ENCODE measurements around the gene LIMA1.
"Not testable (repeated sequence)": the region's sequence is repeated elsewhere in the genome, so short reads cannot be mapped to it uniquely, and the experiment has no call there.

LIMA1 gene

DNA sequence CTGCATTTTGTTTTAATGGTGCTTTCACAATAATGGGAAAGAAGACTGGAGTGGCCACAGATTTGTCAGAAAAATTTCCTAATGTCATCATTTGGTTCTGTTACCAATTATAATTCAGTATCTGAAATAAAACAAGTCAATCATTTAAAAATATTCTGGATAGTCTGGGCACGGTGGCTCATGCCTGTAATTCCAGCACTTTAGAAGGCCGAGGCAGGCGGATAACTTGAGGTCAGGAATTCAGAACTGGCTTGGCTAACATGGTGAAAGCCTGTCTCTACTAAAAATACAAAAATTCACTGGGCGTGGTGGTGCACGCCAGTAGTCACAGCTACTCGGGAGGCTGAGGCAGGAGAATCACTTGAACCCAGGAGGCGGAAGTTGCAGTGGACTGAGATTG lies 4.0 kb upstream of the LIMA1 start:
- DNase-seq (ENCODE audit: low read depth, low spot score), result no peak

DNA sequence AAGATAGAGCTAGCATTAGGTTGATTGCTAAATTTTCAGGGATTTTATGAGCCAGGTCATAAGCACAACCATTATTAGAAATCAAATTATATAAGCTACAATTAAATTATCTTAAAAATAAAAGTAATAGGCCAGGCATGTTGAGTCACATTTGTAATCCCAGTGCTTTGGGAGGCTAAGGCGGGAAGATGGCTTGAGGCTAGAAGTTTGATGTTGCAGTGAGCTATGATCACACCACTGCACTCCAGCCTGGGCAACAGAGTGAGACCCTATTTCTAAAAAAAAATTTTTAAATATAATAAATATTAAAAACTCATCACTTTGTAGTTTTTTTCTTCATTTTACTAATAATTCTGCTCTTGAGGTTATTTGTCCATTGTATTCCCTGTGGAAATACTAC lies 1.9 kb upstream of the LIMA1 start:
- no peak for DNase-seq (ENCODE audit: low read depth, low spot score)

DNA sequence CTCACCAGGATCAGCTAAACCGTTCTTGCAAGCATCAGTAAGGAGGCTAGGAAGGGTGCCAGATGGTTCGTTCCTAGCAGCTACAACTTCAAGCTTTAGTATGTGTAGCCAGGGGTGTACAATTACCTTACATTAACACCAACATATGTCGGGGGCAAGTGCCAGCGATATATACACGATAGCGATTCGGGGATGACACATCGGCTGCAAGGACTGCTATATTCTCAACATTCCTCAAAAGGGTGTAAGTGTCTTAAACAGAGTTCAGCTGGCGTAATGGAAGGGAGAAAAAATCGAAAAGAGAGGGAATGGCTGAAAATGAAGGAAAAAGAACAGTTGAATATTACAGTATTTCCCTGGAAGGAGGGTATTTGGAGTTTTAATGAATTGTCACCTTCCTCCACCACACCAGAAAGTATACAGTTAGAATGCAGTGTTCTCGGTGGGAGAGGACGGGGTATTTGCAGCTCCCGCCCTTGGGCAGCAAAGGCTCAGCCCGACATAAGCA lies 545 bp downstream of the LIMA1 start:
- DNase-seq (ENCODE audit: low read depth, low spot score), result no peak

DNA sequence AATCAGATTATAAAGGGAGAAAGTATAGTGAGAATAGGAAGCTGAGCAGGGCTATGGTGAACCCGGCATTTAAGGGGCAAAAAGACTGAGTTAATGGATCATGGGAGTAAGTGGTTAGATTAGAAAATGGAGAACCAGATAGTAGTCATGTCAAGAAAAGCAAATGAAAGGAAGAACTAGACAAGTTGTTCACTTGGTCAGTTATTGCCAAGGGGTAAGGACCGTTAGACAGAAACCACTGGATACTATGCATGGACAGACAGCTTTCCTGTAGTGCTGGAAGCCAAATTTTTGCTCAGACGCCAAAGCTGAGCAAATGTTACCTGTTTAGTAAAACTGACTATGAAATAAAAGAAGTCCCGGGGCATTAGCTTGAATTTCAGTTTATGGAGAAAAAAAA lies 3.8 kb downstream of the LIMA1 start:
- DNase-seq (ENCODE audit: low read depth, low spot score), result no peak

DNA sequence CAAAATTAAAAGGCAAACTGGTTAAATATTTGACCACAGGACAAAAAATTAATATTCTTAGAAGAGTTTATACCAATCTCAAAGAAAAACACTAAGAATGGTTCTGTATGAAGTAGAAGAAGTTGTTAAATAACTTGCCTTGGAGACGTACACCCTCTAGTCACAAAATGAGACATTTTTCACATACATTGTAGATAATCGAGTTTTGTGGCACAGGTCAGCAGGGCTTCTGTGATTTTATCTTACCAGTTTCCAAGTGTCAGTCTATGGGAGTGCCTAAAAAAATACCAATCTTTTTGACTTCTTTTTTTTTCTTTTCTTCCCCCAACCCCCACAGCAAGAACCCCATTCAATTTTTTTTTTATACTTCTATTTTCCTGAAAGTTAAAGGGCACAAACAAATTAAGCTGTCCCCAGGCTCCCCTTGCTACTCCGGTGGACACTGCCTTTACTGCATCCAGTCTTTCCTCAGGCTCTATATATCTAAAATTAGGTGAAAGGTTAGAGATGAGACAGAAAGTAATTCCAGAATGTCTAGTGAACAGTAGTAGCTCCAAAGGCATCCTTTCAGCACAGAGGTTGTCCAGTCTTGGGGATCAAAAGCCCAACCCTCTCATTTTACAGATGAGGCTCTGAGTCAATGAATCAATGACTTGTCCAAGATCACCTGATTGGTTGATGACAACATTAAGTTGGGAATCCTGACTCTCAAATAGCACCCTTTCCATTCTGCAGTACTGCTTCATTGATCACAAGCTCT lies 6.2 kb downstream of the LIMA1 start:
- no peak for DNase-seq (ENCODE audit: low read depth, low spot score)

DNA sequence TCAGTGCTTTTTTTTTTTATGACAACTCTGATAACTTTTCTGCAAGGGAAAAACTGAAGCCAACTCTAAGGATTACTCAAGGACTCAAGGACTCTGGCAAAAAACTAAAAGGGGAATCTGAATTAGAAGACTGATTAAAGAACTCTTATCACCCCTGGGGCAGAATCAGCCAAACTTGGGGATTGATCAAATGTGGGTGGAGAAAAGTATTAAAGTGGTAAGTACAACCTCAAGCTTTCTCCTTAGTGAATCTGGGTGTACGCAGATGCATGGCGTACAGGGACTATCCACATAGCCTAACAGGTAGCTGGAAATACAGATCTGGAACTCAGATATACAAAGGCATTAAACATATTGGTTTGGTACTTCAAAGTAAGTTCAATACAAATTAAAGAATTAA lies 7.3 kb downstream of the LIMA1 start:
- DNase-seq (ENCODE audit: low read depth, low spot score), result no peak

DNA sequence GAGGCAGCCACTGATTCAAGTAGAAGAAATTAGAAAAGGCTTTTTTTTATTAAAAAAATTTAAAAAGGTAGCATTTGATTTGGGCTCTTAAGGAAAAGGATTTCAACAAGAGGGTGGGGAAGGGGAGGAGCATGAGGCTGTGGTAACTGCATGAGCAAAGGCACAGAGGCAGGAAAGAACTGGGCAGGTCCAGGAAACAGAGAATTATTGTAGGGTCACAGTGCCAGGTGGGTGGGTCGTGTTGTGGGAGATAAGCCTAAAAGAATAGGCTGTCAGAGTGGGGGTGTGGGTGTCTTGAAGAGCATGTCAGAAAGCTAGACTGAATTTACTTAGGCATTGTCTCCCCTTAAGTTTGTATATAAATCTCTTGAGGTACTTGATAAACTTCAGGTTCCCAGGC lies 7.8 kb downstream of the LIMA1 start:
- no peak for DNase-seq (ENCODE audit: low read depth, low spot score)

DNA sequence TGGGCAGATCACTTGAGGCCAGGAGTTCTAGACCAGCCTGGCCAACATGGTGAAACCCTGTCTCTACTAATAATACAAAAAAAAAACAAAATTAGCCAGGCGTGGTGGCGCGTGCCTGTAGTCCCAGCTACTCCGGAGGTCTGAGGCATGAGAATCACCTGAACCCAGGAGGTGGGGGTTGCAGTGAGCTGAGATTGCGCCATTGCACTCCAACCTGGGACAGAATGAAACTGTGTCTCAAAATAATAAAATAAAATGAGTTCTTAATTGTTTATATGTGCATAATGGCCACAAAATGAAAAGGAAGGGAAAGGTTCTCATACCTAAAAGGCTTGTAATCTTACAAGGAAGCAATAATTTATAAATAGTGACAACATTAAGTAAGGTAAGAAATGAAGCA lies 8.2 kb downstream of the LIMA1 start:
- not testable (repeated sequence) for DNase-seq (ENCODE audit: low read depth, low spot score)

DNA sequence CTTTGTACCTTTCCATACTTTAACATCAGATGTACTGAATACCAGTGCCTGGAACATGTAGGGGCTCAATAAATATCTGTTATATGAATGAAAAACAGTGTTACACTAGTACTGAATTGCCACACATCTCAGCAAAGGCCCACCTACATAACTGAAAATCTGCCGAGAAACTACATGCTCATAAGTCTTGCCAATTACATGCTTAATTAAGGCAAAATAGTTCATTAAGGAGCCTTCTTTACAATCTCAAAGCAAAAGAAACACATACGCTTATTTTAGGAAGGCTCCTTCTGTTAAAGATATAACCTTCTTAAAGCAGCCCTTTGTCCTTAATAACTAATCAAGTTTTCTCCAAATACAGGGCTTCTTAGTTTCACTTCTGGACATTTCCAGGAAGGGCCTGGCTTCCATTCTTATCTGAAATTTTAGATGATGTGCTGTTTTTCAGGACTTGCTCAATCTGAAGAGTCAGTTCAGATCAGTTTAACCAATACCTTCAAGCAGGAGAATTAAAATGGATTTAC lies 11.5 kb downstream of the LIMA1 start:
- DNase-seq (ENCODE audit: low read depth, low spot score), result no peak

DNA sequence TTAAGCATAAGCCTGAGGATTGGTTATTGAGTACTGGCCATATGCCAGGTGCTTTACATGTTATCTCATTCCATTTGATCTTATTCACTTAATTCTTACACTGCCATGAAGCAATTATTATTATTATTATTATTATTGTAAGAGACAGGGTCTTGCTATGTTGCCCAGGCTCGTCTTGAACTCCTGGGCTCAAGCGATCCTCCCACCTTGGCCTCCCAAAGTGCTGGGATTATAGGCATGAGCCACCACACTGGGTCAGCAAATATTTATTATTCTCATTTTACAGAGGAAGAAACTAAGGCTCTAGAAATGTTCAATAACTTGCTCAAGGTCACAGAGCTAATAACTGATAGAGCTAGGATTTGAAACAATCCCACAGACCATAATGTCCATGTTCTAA lies 14.8 kb downstream of the LIMA1 start:
- DNase-seq (ENCODE audit: low read depth, low spot score), result no peak

DNA sequence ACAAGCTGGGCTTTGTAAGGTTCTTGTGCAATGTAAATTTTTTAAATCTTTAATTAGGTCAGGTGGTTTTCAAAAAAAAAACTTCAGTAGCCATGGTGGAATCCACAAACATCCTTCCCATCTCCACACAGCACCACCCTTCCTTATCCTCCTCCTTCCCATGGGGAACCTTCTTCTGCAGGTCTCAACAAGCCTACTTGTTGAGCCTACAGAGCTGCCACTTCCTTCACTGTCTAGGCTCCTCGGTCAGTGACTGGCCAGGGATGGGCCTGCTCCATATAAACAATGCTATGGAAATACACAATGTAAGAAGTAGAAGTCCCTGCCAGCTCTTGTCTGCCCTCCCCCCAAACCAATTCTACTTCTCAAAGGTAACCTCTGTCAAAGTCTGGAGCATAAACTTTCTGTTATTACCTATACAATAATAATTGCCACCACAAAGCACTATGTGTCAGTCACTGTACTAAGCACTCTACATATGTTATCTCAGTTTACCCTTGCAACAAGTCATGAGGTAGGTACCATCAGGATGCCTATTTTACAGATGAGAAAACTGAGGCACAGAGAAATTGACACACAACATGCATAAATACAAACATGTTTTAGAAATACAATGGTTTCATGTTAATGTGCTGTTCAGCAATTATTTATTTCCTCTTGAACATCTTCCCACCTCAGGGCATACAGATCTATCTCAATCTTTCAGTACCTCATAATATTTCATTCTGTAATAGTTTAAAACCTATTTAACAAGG lies 17.4 kb downstream of the LIMA1 start:
- no peak for DNase-seq (ENCODE audit: low read depth, low spot score)

DNA sequence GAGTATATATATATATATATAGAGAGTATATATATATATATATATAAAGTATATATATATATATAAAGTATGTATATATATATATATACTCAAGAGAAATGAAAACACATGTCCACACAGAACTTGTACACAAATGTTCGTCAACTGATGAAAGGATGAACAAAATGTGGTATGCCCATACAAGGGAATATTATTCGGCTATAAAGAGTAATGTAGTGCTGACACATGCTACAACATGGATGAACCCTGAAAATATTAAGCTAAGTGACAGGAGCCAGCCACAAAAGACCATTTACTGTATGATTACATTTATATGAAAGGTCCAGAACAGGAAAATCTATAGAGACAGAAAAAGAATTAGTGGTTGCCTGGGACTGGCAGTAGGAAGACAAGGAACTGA lies 19.5 kb downstream of the LIMA1 start:
- DNase-seq (ENCODE audit: low read depth, low spot score), result no peak

DNA sequence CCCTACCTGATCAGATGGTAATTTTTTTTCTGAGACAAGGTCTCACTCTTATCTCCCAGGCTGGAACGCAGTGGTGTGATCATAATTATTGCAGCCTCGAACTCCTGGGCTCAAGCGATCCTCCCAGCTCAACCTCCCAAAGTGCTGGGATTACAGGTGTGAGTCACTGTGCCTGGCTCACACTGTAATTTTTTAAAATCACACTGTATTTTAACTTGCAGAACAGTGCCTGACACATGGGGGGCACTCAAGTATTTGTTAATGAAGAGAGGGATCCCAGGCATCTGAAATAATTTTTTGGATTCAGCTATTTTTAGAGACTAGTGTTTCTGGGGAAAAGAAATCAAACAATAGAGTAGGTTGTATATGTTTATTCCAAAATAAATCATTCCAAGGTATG lies 21.7 kb downstream of the LIMA1 start:
- DNase-seq (ENCODE audit: low read depth, low spot score), result no peak

DNA sequence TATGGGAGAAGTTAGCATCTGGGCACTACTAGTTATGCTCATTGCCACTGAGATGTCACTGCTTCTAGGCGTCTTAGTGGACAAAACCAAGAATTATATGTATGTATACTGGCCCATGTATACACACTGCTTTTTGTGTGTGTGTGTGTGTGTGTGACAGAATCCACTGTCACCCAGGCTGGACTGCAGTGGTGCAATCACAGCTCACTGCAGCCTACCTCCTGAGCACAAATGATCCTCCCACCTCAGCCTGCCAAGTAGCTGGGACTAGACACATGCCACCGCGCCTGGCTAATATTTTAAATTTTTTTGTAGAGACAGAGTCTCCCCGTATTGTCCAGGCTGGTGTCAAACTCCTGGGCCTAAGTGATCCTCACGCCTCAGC lies 25.2 kb downstream of the LIMA1 start:
- DNase-seq (ENCODE audit: low read depth, low spot score), result no peak

DNA sequence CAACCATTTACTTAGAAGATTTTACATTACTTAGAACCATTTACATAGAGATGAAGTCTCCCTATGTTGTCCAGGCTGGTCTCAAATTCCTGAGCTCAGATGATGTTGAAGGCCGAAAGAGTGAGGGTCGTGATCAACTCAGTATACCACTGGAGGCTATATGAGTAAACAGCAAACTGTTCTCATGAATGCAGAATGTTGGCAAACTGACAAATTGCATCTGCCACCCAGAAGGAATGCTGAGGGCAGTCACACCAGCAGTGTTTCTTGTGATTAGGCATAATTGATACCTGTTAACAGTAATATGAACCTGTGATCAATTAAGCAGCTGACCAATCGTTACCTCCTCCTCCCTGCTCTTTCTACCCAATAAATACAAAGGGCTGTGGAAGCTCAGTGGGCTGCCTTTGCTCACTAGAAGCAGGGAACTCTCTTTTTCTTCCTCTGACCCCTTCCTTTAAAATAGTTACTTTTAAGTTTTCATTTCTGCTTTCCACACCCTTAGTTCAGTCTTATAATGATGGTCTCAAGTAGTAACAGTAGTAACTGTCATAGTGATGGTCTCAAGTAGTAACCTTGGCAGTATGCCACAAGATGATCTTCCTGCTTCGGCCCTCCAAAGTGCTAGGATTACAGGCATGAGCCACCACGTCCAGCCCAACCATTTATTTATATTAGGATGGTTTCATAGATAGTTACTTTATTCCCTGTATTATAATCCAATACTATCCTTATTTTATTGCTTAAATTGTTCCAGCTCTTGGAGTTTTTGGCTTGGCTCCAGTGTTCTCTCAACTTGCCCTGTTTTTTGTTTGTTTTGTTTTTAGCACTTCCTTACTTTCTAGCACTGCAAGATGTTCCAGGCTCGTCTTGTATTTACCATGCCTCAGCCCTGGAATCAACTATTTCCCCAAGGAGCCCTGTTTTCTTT lies 25.8 kb downstream of the LIMA1 start:
- no peak for DNase-seq (ENCODE audit: low read depth, low spot score)

DNA sequence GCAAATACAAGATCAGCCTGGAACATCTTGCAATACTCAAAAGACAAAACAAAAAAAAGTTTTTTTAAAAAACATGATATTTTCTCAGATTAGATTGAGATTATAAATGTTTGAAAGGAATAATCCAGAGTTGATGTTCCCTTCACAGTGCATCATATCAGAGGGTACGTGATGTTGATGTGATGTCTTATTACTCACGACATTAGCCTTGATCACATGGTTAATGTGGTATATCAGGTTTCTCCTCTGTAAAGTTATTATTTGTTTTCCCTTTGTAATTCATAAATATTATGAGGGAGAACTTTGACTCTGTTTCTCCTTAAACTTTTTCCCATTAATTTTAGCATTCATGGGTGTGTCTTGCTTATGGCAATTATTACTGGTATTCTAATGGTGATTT lies 26.6 kb downstream of the LIMA1 start:
- DNase-seq (ENCODE audit: low read depth, low spot score), result no peak

DNA sequence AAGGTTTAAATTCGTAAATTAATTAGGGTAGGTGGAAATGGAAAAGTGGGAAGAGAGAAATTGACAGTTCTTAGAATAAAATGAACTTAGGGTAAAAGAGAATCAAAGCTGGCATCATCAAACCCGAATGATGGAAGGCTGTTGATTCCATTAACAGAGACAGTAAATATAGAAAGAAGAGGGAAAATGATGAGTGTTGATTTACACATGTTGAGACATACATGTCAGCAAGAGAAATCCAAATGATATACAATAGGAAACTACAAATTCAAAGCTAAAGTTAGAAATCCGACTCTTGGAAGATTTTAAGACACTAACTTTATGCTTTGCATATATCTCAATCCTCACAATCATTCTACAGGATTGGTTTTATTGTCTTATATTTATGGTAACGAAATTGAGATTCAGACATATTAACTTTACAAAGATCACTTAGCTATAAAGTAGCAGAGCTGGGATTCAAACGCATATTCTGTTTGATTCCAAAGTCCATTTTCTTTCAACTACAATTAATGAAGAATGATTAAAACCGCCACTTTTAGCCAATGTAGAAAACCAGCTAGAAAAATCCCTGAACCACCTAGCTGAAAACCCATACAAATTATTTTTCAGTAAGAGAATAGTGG lies 30.2 kb downstream of the LIMA1 start:
- DNase-seq (ENCODE audit: low read depth, low spot score), result no peak

DNA sequence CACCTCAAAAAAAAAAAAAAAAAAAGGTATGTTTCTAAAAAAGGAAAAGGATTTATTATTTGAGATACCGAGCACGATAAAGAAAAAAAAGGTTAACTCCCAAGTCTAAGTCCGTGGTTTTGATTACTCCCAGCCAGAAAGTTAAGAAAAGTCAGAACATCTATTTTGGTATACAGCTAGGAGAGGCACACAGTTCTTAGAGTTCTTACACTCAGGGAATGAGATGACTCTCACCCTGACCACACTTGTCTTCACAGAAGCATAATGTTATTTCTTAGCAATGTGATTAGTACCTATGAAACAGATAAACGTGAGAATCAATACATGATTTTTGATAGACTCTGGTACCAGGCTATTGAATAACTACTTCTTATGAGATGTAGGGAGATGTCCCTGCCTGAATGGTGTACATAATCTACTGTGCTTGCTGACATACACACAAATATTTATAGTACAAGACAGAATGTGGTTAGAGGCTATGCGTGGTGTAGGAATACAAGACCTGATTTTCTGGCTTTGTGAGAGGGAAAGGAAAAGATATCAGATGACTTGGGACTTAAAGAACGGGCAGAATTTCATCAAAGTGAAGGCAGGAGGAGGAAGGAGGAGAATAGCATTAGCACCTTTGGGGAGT lies 31.6 kb downstream of the LIMA1 start:
- no peak for DNase-seq (ENCODE audit: low read depth, low spot score)

DNA sequence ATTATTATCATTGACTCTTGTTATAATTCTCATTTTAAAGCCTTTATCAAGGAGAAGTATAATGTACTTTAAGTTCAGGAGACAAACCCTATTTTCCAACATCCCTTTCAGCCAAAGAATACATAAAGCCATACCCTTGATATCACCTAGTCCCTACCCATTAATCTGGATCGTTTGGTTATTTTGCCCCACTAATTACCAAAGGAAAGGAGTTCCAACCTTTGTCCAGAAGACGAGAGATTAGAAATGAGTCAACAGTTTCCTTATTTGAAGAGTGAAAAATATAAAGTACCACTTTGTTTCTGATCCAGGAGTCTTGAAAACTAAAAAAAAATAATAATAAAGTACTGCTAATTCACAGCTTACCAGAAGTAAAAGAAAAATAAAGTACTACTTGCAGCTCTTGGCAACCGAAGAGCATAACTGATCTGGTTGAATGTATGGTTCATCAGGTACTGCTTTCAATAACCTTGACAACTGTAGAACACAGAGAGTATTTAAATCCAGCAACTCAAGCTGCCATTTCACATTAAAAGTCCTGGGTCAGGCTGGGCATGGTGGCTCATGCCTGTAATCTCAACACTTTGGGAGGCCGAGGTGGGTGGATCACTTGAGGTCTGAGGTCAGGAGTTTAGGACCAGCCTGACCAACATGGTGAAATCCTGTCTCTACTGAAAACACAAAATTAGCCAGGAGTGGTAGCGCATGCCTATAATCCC lies 33.7 kb downstream of the LIMA1 start:
- no peak for DNase-seq (ENCODE audit: low read depth, low spot score)

DNA sequence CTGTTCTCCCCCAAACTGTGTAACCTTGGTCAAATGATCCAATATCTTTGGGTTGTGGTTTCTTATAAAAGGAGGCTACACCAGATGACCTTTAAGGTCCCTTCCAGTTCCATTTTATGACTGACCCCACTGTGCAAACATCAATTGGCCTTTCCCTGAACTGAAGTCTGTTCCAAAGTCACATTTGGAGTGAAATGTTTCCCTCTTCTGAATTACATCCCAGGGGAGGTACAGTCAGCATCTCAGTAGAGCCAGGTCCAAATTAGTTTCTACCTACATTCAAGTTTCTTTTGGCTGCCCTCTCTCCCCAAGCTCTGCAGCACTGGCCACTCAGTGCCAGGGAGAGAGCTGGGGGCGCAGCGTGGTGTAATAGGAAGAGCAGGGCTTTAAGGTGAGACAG lies 34.4 kb downstream of the LIMA1 start:
- DNase-seq (ENCODE audit: low read depth, low spot score), result no peak
